SK-N-SH treated with all-trans-retinoic acid at 6 μM for 48 hours (cell line): Measurements from ENCODE around the gene CAMKK2.

Source experiments
- ATAC-seq: fragments of 200-7000 bp; cut with Tn5 transposase; 3 replicates; pipeline ENCODE4 v1.9.1; 2020; ENCODE audit warnings: mild to moderate bottlenecking, moderate library complexity
- BACH2 ChIP-seq: fragments of 250-450 bp; sonication (Bioruptor Pico); IDR thresholded peaks from 2 replicates; pipeline ENCODE4 v1.9.0; 2021; ENCODE audit warnings: mild to moderate bottlenecking, borderline replicate concordance
- CREB5 ChIP-seq: fragments of 250-450 bp; sonication (Bioruptor Pico); IDR thresholded peaks from 2 replicates; pipeline ENCODE4 v1.5.1; 2020; ENCODE audit warnings: low read depth, mild to moderate bottlenecking, moderate library complexity
- CSRNP3 ChIP-seq: fragments of 250-450 bp; sonication (Bioruptor Pico); IDR thresholded peaks from 2 replicates; pipeline ENCODE4 v1.5.1; 2021; ENCODE audit warnings: mild to moderate bottlenecking, moderate library complexity
- GLIS3 ChIP-seq: fragments of 250-450 bp; sonication (Bioruptor Pico); IDR thresholded peaks from 2 replicates; pipeline ENCODE4 v1.5.0; 2020; ENCODE audit warnings: mild to moderate bottlenecking, moderate library complexity
- ISL1 ChIP-seq: fragments of 250-450 bp; sonication (Bioruptor Pico); IDR thresholded peaks from 2 replicates; pipeline ENCODE4 v2.1.2; 2022; ENCODE audit warnings: mild to moderate bottlenecking, moderate library complexity
- OSR1 ChIP-seq: fragments of 250-450 bp; sonication (Bioruptor Pico); IDR thresholded peaks from 2 replicates; pipeline ENCODE4 v1.8.0; 2022; ENCODE audit warnings: moderate library complexity, mild to moderate bottlenecking, inconsistent platforms
- POU6F1 ChIP-seq: fragments of 250-450 bp; sonication (Bioruptor Pico); IDR thresholded peaks from 2 replicates; pipeline ENCODE4 v1.8.0; 2021; ENCODE audit warnings: low read depth, mild to moderate bottlenecking, moderate library complexity, borderline replicate concordance
- PPARA ChIP-seq: fragments of 250-450 bp; sonication (Bioruptor Pico); IDR thresholded peaks from 2 replicates; pipeline ENCODE4 v1.5.0; 2020; ENCODE audit warnings: mild to moderate bottlenecking, borderline replicate concordance
- SNAI2 ChIP-seq: fragments of 250-450 bp; sonication (Bioruptor Pico); IDR thresholded peaks from 2 replicates; pipeline ENCODE4 v1.5.0; 2020; ENCODE audit warnings: mild to moderate bottlenecking, moderate library complexity
- TOX ChIP-seq: fragments of 250-450 bp; sonication (Bioruptor Pico); IDR thresholded peaks from 2 replicates; pipeline ENCODE4 v1.8.0; 2021; ENCODE audit warnings: mild to moderate bottlenecking, moderate library complexity, borderline replicate concordance
- TSHZ2 ChIP-seq: fragments of 250-450 bp; sonication (Bioruptor Pico); IDR thresholded peaks from 2 replicates; pipeline ENCODE4 v1.5.0; 2020; ENCODE audit warnings: mild to moderate bottlenecking, moderate library complexity
- ZC3H10 ChIP-seq: fragments of 250-450 bp; sonication (Bioruptor Pico); IDR thresholded peaks from 2 replicates; pipeline ENCODE4 v1.5.1; 2021; ENCODE audit warnings: mild to moderate bottlenecking, moderate library complexity
- ZFP30 ChIP-seq: fragments of 450-650 bp; formaldehyde crosslinking; IDR thresholded peaks from 2 replicates; pipeline ENCODE4 v1.5.0; 2022; ENCODE audit warnings: mild to moderate bottlenecking, moderate library complexity
- ZNF565 ChIP-seq: fragments of 450-650 bp; formaldehyde crosslinking; conservative IDR thresholded peaks from 2 replicates; pipeline ENCODE4 v1.5.0; 2020; ENCODE audit warnings: low read depth, mild to moderate bottlenecking, moderate library complexity
- ZNF70 ChIP-seq: fragments of 450-650 bp; formaldehyde crosslinking; IDR thresholded peaks from 2 replicates; pipeline ENCODE4 v1.5.0; 2020; ENCODE audit warnings: mild to moderate bottlenecking, moderate library complexity
- ZNF8 ChIP-seq: fragments of 450-650 bp; formaldehyde crosslinking; IDR thresholded peaks from 2 replicates; pipeline ENCODE4 v1.5.0; 2020; ENCODE audit warnings: mild to moderate bottlenecking, moderate library complexity

CAMKK2 gene

GRCh38 chr12:121293603-121294002 is 2.9 kb downstream of the CAMKK2 start:
- ATAC-seq: no peak
- no peak for TF ChIP-seq CREB5
- TF ChIP-seq ZNF70 (CRISPR knock-in tag): no peak
- no peak for TF ChIP-seq PPARA
- TF ChIP-seq GLIS3 (CRISPR knock-in tag): no peak
- no peak for TF ChIP-seq TSHZ2 (CRISPR knock-in tag)
- TF ChIP-seq POU6F1 (CRISPR knock-in tag): no peak
- TF ChIP-seq ZNF8 (CRISPR knock-in tag): no peak
- TF ChIP-seq ZC3H10 (CRISPR knock-in tag): no peak
- TF ChIP-seq CSRNP3 (CRISPR knock-in tag): no peak
- no peak for TF ChIP-seq ISL1 (CRISPR knock-in tag)
- TF ChIP-seq ZNF565 (CRISPR knock-in tag): no peak
- TF ChIP-seq ZFP30 (CRISPR knock-in tag): no peak
- no peak for TF ChIP-seq TOX (CRISPR knock-in tag)
- TF ChIP-seq OSR1 (CRISPR knock-in tag): no peak

- ATAC-seq: no peak
- no peak for TF ChIP-seq TSHZ2 (CRISPR knock-in tag)
- no peak for TF ChIP-seq CREB5
- no peak for TF ChIP-seq ZNF70 (CRISPR knock-in tag)
- TF ChIP-seq SNAI2 (CRISPR knock-in tag): no peak
- TF ChIP-seq ZC3H10 (CRISPR knock-in tag): no peak
- TF ChIP-seq BACH2: no peak
- no peak for TF ChIP-seq TOX (CRISPR knock-in tag)
- TF ChIP-seq GLIS3 (CRISPR knock-in tag): no peak
- TF ChIP-seq ISL1 (CRISPR knock-in tag): no peak
- TF ChIP-seq POU6F1 (CRISPR knock-in tag): no peak
- no peak for TF ChIP-seq OSR1 (CRISPR knock-in tag)
Observed at GRCh38 chr12:121290410-121290809, 6.1 kb downstream of the CAMKK2 start.
